Neural progenitor cell (in vitro differentiated cells): ENCODE measurements around the gene WEE1. TPM values are rescaled to one million over a fixed set of nuclear protein-coding genes. Genes with fewer than 3 reads are reported as not detected.

Source experiments
- DNase-seq: peaks from one replicate; pipeline ENCODE4 v3.0.0-alpha.2; 2016; ENCODE audit warnings: low spot score
- H2AFZ ChIP-seq: fragments of 200-600 bp; sonication (generic); replicated peaks from 2 replicates; pipeline ENCODE4 v1.6.1; 2016; ENCODE audit warnings: antibody characterized with exemption
- H3F3A ChIP-seq: fragments of 200-600 bp; sonication (generic); 2 replicates; pipeline ENCODE4 v1.6.1; 2016; ENCODE audit warnings: antibody characterized with exemption, low read depth
- H3K27ac ChIP-seq: fragments of 200-600 bp; sonication (generic); 2 replicates; pipeline ENCODE4 v1.5.1; 2016; ENCODE audit warnings: mild to moderate bottlenecking
- H3K27me3 ChIP-seq: fragments of 200-600 bp; sonication (generic); 2 replicates; pipeline ENCODE4 v1.6.1; 2016; ENCODE audit warnings: mild to moderate bottlenecking, moderate library complexity
- H3K36me3 ChIP-seq: fragments of 200-600 bp; sonication (generic); 2 replicates; pipeline ENCODE4 v1.5.1; 2016
- H3K4me1 ChIP-seq: fragments of 200-600 bp; sonication (generic); 2 replicates; pipeline ENCODE4 v1.6.1; 2016; ENCODE audit warnings: mixed run types
- H3K4me2 ChIP-seq: fragments of 200-600 bp; sonication (generic); 2 replicates; pipeline ENCODE4 v1.6.1; 2016
- H3K4me3 ChIP-seq: fragments of 200-600 bp; sonication (generic); 2 replicates; pipeline ENCODE4 v1.5.1; 2016
- H3K79me2 ChIP-seq: fragments of 200-600 bp; sonication (generic); 2 replicates; pipeline ENCODE4 v1.6.1; 2016; ENCODE audit warnings: low read depth
- H3K9ac ChIP-seq: fragments of 200-600 bp; sonication (generic); 2 replicates; pipeline ENCODE4 v1.6.1; 2016
- H3K9me3 ChIP-seq: fragments of 200-600 bp; sonication (generic); 2 replicates; pipeline ENCODE4 v1.5.1; 2016; ENCODE audit warnings: low read depth
- H4K20me1 ChIP-seq: fragments of 200-600 bp; sonication (generic); 2 replicates; pipeline ENCODE4 v1.6.1; 2016; ENCODE audit warnings: low read depth
- H3K27ac Mint-ChIP-seq: 3 replicates; pipeline ENCODE4 v1.8.0; 2021; ENCODE audit warnings: mixed read lengths
- H3K27me3 Mint-ChIP-seq: 2 replicates; pipeline ENCODE4 v1.8.0; 2022; ENCODE audit warnings: low read depth, mild to moderate bottlenecking, inconsistent platforms, moderate library complexity, mixed read lengths; ENCODE audit not compliant: insufficient read depth
- H3K36me3 Mint-ChIP-seq: 3 replicates; pipeline ENCODE4 v1.8.0; 2021; ENCODE audit warnings: mixed read lengths
- H3K4me1 Mint-ChIP-seq: 3 replicates; pipeline ENCODE4 v1.8.0; 2021; ENCODE audit warnings: mixed read lengths
- H3K4me3 Mint-ChIP-seq: 3 replicates; pipeline ENCODE4 v1.8.0; 2021; ENCODE audit warnings: mild to moderate bottlenecking, moderate library complexity, mixed read lengths
- H3K9me3 Mint-ChIP-seq: 3 replicates; pipeline ENCODE4 v1.8.0; 2020; ENCODE audit warnings: mixed read lengths
- CTCF ChIP-seq: fragments of 200-600 bp; sonication (generic); IDR thresholded peaks from 2 replicates; pipeline ENCODE4 v1.5.1; 2017; ENCODE audit warnings: antibody characterized with exemption, mild to moderate bottlenecking
- EZH2 ChIP-seq: fragments of 200-600 bp; sonication (generic); IDR thresholded peaks from 2 replicates; pipeline ENCODE4 v1.6.1; 2017; ENCODE audit warnings: antibody characterized with exemption, mild to moderate bottlenecking, moderate library complexity
- EZH2phosphoT487 ChIP-seq: fragments of 200-600 bp; sonication (generic); IDR thresholded peaks from 2 replicates; pipeline ENCODE4 v1.6.1; 2017; ENCODE audit warnings: antibody characterized with exemption
- total RNA-seq: library from RNA; depleted of rRNA; stranded (reverse); fragments of >200 nt; gene quantifications from 2 replicates; pipeline ENCODE4 v1.2.3, GENCODE V29; 2015; ENCODE audit warnings: low replicate concordance

The WEE1 gene
- total RNA-seq, 1 donor from 2014 or later = 156 TPM

- Histone ChIP-seq H3K9me3 (no peaks in the 10 kb centered on the region), H3K9ac (no peak overlapping the region), H3K27ac (peak overlapping the region; percentile 90), H2AFZ (peak overlapping the region; percentile 85), H3K4me1 (peaks cover 37% of the 10 kb centered on the region), H3K4me3 (peak overlapping the region; percentile 19), H4K20me1 (no peaks in the 10 kb centered on the region), H3F3A (peaks cover 44% of the 10 kb centered on the region), H3K79me2 (no peaks in the 10 kb centered on the region), H3K4me2 (peak overlapping the region; percentile 54), H3K36me3 (no peaks in the 10 kb centered on the region), H3K27me3 (no peaks in the 10 kb centered on the region)
- TF ChIP-seq CTCF (no peak), EZH2phosphoT487 (no peak), EZH2 (no peak)
- H3K4me1 Mint-ChIP-seq = peaks cover 40% of the 10 kb centered on the region
- H3K36me3 Mint-ChIP-seq = no peaks in the 10 kb centered on the region
- peak overlapping the region; percentile 89 for H3K27ac Mint-ChIP-seq
- H3K27me3 Mint-ChIP-seq = peaks cover 3% of the 10 kb centered on the region
- H3K9me3 Mint-ChIP-seq = peaks cover 6% of the 10 kb centered on the region
- DNase-seq = peak; percentile 76
- H3K4me3 Mint-ChIP-seq = peak overlapping the region; percentile 57
Measured at GRCh38 chr11:9626496-9627394, 53.3 kb downstream of the WEE1 start.

GRCh38 chr11:9629064-9629463 is 55.6 kb downstream of the WEE1 start:
- Histone ChIP-seq H3K79me2 (no peaks in the 10 kb centered on the region), H3K4me3 (no peak overlapping the region), H3F3A (peaks cover 44% of the 10 kb centered on the region), H3K4me1 (peaks cover 37% of the 10 kb centered on the region), H3K27ac (no peak overlapping the region), H3K9me3 (no peaks in the 10 kb centered on the region), H4K20me1 (no peaks in the 10 kb centered on the region), H3K36me3 (no peaks in the 10 kb centered on the region), H3K9ac (no peak overlapping the region), H2AFZ (no peak overlapping the region), H3K4me2 (no peak overlapping the region), H3K27me3 (no peaks in the 10 kb centered on the region)
- peaks cover 13% of the 10 kb centered on the region for H3K9me3 Mint-ChIP-seq
- H3K4me3 Mint-ChIP-seq = no peak overlapping the region
- TF ChIP-seq CTCF (no peak), EZH2 (no peak), EZH2phosphoT487 (no peak)
- H3K27me3 Mint-ChIP-seq = peaks cover 3% of the 10 kb centered on the region
- H3K4me1 Mint-ChIP-seq = peaks cover 35% of the 10 kb centered on the region
- H3K27ac Mint-ChIP-seq = no peak overlapping the region
- H3K36me3 Mint-ChIP-seq = no peaks in the 10 kb centered on the region
- no peak for DNase-seq

GRCh38 chr11:9633679-9634078 is 60.2 kb downstream of the WEE1 start:
- TF ChIP-seq EZH2 (no peak), CTCF (no peak), EZH2phosphoT487 (no peak)
- Mint-ChIP-seq H3K4me3 (no peak overlapping the region), H3K9me3 (peaks cover 13% of the 10 kb centered on the region), H3K4me1 (peaks cover 3% of the 10 kb centered on the region), H3K36me3 (no peaks in the 10 kb centered on the region), H3K27ac (no peak overlapping the region), H3K27me3 (no peaks in the 10 kb centered on the region)
- DNase-seq = no peak
- Histone ChIP-seq H3K9ac (no peak overlapping the region), H2AFZ (no peak overlapping the region), H3K36me3 (no peaks in the 10 kb centered on the region), H3F3A (peaks cover 7% of the 10 kb centered on the region), H3K4me1 (peaks cover 2% of the 10 kb centered on the region), H3K9me3 (no peaks in the 10 kb centered on the region), H3K4me3 (no peak overlapping the region), H4K20me1 (no peaks in the 10 kb centered on the region), H3K4me2 (no peak overlapping the region), H3K27me3 (no peaks in the 10 kb centered on the region), H3K27ac (no peak overlapping the region), H3K79me2 (no peaks in the 10 kb centered on the region)
